GM18520 (cell line): ENCODE data around the gene RAB36.

Source experiments
- ATAC-seq: cut with Tn5 transposase; IDR thresholded peaks from one replicate; pipeline ENCODE4 v1.9.1; 2021; ENCODE audit not compliant: unreplicated experiment

The RAB36 gene

DNA sequence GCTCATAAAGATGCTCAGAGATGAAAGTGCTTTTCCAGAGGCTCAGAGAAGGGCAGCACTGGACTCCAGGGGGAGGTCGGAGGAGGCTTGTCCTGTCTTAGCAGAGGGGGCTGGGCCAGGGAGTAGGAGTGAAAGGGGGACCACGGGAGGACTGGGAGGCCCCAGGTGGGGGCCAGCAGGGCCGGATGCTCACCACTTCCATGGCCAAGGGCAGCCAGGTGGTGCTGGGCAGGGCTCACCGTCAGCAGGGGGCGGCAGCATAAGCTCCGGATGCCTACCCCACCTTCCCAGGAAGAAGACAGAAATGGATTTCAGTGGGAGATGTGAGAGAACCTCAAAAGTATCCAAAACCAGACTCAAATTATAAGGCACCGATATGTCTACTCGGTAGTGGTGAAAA is 11.0 kb downstream of the RAB36 start:
- ATAC-seq: no peak

DNA sequence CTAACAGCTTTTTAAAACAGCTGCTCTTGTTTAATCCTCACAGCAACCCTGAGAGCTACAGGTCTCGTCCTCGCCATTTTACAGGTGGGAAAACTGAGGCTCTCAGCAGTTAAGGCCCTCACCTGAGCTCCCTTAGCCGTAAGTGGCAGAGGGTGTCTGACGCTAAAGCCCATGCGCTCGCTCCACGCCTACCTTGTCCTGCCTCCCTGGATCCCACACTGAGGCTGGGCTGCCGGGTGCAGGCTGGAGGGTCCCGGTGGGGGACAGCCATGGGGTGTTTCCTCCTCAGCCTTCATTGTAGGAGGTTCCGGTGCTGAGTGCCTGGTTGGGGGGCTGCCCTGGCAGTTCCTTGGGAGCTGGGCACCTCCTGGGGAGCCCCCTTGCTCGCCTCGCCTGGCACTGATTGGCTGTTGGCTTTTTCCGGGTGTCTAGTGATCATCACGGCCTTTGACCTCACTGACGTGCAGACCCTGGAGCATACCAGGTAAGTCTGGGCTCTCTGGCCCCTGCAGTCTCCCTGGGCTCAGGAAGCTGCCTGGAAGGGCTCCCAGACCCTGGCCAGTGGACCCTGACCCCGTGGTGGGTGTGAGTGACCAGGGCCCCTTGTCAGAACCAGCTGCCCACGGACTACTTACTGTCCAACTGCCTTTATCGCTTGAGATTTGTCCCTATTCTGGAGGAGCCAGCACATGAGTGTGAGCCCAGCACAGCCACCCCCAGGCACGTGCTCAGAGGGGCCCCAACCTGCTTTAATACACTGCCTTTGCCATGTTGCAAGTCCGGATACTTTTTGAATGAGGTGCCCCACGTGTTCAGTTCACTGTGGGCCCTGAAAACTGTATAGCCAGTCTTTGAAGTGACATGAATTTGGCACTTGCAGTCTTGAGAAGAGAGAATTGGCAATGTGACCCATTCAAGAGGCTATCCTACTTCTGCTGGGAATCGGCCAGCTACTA is 12.6 kb downstream of the RAB36 start:
- no peak for ATAC-seq

DNA sequence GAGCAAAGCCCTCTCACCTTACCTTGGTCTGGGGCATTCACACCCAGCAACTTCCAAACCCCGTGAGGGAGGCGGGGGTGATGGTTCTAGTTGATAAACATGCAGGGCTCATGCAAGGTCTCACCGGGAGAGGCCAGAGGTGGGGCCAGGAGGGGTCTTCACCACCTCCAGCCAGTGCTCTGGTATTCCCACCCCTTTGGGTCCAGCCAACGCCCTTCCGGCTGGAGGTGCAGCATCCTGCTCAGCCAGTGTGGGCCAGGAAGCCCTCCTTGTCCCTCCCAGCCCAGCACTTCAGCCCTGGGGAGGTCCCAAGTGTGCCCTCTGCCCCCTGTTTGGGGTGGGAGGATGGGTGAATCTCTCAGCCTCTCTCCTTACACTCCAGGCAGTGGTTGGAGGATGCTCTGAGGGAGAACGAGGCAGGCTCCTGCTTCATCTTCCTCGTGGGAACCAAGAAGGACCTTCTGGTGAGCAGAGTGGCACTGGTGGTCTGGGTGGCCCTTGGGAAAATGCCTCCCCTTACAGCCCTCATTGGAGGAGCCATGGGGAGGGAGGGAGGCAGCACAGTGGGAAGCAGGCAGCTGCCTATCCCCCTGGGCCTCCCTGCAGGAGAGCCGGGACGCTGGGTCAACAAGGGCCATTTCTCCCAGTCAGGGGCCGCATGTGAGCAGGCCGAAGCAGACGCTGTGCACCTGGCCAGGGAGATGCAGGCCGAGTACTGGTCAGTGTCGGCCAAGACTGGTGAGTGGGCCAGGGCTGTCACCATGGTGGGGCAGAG is 13.4 kb downstream of the RAB36 start:
- no peak for ATAC-seq

DNA sequence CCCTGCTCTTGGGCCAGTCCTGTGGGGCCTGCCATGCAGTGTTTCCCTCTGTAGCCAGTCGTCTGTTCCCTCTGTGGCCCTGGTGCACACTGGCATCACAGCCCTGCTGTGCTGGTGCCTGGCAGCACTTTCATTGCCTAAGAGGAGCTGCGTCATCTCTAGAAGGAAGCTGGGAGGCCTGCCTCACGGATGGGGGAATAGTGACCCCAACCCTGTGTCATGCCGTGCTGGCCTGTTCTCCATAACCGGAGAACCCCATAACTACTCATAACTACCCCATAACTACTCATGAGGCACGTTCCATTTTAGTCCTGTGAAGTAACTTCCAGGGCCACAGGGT is 14.0 kb downstream of the RAB36 start:
- ATAC-seq: no peak

DNA sequence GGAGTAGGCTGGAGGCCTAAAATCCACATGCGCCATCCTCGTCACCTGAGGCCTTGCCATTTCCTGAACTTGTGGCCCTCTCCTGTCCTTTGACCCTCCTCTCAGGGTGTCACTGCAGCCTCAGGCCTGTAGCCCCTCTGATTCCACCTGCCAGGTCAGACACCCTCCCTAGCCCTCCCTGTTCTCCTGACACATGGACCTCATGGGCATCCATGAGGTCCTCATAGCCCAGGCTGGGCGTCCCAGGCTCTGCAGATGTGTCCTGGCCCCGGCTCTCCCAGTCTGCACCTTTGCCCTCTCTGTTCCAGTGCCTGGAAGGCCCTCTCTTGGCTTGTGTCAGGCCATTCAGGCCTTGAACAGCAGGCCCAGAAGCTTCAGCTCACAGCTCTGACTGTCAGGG is 15.8 kb downstream of the RAB36 start:
- ATAC-seq: no peak

DNA sequence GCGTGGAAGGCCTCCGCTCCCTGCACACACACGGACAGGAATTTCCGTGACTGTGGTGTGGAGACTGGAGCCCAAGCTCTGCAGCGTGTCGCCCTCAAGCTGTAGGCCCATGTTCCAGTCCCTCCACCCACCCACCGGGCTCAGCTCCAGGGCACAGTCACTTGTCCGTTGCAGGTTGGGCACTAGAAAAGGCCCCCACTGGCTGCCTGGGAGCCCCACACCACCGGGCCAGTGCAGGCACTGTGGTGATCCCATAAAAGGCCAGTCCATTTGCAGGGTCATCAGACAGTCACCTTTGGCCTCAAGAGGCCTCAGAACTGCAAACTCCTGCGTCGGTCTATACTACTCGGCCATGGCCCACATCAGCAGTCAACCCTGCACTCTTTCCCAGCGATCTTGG is 16.3 kb downstream of the RAB36 start:
- ATAC-seq: no peak

DNA sequence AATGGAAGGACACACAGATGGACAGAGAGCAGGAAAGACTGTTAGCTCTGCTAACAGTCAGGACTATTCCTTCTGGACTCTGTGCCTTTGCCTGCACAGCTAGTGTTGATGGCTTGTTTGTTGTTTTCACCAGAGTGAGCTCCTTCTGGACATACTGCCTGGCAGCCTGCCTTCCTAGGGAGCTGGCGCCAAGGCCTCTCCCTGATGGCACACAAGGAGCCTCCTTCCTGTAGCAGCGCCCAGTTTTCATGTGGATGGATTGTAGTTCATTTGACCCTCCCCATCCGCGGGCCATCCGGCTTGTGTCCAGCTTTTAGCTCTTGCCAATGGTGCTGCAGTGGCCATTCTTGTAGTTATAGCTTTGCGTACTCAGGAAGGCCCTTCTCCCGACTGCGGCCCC is 18.4 kb downstream of the RAB36 start:
- no peak for ATAC-seq

DNA sequence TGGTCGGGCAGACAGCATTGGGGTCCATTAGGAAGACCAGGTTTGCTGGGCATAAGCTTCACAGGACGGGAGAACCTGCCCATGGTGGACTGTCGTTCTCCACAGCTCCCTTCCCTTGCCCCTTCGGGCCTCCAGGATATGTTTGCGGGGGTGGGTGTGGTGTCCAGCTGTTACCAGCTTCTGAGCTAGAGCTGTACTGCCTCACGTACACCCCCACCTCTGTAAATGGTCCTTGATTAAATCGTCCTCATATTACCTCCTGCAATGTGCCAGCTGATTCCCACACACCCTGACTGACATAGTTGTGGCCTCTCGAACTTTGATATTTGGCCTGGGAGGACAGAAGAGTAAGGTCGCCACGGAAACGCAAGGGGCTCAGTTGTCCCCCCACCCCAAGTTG is 18.8 kb downstream of the RAB36 start:
- no peak for ATAC-seq

DNA sequence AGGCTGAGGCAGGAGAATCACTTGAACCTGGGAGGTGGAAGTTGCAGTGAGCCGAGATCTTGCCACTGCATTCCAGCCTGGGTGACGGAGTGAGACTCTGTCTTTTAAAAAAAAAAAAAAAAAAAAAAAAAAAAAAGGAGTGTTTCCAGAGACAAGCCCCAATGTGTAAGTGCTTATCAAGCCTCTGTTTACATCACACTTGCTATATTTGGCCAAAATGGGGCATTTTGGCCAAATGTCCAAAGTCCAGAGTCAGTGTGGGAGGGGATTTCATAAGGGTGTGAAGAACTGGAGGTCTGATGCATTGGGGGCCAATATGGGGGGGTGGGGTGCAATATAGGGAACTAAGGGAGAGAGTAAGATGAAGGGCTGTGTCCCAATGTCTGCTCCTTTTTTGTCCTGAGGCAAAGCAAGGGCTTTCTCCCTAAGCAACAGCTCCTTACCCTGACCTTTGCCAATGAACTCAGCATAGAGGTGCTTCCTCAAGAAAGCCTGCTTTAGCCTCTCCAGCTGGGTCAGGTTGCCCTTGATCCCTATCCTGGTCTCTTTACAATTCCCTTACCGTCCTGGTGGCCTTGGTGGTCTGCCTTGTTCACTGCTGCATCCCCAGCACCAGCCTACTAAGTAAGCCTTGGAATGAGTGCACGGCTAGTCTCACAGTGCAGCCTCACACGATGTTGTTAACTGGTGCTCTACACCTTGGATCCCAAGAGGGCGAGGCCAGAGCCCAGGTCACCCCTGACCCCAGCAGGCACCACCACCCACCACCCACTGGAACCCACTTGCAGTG is 21.0 kb downstream of the RAB36 start:
- no peak for ATAC-seq

DNA sequence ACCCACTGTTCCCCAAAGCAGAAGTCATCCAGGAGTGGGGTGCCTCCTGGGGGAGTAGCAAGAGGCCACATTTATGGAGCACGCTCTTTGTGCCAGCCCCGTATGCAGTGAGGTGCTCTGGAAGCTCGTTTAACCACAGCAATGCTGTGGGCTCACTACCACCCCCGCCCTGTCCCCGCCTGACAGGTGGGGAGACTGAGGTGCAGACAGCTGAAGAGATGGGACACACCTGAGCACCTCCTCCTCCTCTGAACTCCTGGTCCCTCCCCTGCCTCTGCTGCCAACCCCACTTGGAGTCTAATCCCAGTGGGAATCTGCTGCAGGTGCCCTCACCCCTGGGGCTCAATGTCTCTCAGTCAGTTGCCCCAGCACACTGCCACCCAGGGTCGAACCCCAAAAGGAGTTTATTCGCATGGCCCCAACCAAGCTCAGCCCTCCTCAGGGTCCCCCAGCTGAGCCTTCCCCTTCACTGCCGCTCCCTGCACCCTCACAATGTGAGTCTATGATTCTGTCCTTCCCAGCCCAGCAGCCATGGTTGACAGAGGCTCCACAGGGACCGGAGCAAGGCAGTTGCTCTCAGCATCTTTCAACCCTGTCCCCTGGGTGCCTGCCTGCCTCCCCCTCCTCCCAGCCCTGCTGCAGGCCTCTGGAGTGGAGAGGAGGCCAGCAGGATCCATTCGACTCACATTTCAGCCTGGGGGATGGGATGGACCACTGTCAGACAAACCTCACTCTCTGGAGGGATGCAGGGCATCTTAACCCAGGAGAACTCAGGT is 21.8 kb downstream of the RAB36 start:
- ATAC-seq: no peak

DNA sequence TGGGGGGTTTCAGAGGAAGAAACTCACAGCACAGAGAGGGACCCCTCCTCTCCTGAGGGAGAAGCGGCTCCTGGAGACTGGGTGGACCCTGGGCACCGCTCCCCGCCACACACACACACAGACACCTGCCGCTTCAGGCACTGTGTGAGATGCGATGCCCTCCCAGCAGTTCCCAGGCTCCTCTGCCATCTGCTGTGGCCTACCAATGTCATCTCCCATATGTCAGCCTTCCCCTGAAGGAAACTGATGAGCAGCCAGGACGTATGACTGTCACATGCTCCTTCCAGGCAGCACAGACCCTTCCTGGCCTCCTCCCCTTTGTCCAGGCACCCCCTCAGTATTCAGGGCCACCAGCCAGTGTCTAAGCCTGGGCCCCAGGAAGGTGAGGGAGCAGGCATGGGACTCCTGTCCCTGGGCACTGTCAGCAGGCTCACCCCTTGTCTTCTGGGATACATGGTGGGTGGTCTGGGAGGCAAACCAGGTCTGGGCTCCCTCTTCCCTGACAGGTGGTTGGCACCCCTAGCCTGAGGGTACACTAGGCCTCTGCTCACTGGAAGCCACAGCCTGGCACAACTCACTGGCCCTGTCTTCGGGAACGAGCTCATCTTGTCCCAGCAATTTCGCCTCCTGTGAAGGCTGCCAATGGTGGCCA is 23.2 kb downstream of the RAB36 start:
- ATAC-seq: no peak

DNA sequence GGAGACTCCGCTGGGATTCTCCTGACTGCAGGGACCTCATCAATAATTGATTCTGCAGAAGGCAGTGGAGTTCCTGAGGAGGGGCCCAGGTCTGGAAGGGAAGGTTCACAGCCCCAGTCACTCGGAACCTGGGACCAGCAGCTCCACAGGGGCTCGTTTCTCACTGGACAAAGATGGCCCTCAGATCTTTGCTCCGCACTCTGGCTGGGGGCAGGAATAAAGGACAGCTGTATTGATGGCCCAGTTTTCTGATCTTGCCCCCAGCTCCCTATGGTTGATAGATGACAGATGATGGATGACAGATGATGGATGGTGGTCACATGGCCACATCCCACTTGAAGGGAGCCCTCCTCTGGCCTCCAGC is 23.7 kb downstream of the RAB36 start:
- ATAC-seq: no peak

DNA sequence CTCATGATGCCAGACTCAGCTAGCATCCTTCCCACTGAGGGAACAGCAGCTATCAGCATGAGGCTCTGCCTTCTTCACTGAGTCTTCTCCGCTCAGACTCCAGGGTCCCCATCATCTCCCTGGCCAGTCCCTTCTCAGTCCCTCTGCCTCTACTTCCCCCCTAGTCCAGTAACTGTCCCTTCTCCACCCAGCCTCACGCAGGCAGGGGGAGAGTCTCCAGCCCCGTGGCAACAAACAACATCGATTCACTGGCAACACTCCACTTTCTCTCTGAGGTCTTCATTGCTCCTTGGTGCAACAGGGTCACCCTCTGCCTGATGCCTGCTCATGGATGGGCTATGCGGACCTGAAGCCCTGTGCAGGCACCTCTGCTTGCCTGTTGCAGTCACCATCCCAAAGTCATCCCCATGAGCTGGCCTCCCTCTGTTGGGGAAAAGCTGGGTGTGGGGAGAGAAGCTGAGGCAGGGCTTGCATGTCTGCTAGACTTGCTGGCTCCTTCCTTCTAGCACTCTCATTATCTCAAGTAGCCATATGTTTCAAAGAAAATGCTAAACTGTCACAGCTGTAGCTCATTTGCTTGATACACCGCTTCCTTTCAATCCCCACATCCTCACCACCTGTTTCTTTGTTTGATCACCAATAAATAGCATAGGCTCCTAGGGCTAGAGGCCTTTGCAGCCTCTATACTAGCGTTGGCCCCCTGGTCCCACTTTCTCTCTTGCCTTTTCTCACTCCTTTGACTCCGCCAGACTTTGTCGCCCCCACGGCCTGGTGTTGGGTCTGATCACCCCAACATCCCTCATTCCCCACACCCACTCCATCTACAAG is 30.8 kb downstream of the RAB36 start:
- ATAC-seq: no peak

DNA sequence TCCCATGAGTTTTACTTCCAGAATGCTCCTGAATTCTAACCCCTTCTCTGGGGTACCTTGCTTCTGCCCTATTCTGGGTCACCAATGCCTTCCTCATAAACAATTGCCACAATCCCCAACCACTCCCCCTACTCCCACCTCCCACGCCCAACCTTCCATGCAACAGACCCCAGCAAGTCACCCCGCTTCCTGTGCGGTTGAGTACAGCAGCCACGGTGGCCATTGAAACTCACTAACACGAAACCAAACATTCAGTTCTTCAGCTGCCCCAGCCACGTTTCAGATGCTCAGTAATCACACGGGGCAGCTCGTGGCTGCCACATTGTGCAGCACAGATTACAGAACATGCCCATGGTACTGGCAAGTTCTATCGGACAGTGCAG is 31.4 kb downstream of the RAB36 start:
- ATAC-seq: no peak

DNA sequence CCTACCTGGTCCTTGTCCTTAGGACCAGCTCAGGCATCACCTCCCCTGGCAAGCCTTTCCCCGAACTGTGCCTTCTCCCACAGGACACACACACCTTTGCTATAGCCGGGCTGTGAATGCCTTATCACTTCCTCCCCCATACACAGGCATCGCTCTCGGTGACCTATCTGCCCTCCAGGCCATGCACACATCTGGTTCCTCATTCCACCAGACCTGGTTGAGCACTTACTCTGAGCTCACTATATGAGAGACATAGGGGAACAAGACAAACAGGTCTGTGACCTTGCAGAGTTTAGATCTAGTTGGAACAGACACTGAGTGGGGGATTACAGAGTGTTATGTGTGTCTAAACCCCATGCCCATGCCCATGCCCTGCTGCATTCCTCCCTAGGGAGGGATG is 31.9 kb downstream of the RAB36 start:
- ATAC-seq: no peak

DNA sequence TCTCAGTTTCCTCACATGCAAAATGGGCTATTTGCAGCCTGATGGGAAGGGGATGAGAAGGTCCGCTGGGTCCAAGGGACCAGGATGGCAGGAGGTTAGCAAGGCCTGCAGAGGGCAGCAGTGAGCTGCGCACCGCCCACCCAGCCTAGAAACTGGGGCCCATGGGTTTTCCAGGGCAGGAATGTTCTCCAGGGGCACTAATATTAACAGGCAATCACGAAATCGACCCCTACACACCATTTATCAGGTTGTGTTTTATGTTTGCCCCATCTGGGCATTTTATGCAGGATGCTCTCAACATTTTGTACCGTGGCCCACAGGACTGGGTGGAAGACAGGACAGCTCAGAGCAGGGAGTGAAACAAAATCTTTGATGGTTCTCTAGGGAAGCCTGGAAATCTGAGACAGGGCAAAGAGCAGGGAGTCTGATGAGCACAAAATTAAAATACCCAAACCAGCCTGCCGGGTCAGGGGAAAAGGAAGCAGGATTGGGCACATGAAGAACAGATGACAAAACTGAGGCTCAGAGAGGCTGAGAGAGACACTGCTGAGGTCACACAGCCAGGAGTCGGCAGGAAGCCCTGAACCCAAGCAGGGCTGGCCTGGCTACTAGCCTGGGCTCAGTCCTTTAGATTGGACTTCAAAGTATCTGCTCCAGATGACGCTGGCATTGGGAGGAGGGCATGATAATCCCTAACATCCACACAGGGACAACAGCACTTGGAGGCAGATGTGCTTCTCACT is 33.4 kb downstream of the RAB36 start:
- ATAC-seq: no peak

DNA sequence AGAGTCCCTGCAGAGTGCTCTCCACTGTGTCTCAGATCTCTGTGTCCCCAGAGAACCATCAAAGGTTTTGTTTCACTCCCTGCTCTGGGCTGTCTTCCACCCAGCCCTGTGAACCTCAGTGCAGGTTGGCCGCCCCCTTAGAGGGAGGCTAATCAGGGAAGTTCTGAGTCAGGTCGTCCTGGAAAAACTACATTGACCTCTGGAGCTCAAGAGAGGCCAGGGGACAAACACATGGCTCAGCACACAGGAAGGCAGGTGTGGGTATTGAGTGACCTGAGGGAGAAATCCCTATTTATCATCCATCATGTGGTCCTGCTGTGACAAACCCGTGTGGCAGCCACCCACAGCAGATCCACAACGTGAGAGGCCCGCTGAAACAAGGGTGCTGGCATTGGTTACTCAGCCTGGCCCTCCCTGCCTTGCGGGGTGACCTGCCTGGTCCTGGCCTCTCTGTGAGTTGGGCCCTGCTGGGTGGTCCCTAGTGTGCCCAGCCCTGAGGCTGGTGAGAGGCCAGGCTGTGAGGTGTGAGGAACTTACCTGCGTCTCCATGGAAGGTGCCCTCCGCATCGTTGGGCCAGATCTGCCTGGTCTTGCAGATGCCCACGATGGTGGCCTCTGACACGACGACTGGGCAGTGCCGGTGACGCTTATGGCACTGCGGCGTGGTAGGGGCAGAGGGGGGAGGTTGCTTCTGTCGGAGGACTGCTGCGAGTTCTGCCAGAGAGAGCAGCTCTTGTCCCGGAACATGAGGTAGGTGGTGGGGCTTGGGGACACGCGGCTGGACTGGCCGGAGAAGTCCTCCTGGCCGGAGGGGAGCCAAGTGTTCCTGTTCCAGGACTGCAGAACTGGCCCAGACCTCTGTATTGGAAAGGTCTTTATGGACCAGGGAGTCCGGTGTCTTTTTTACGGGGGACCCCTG is 34.4 kb downstream of the RAB36 start:
- ATAC-seq: no peak
